Fibroblast of lung (primary cell): ENCODE data around the gene AP1S3. TPM values are rescaled to one million over a fixed set of nuclear protein-coding genes. Genes with fewer than 3 reads are reported as not detected.

Experiments
- DNase-seq, 2 donors: peaks; one replicate each; pipeline versions ENCODE4 v3.0.0 to v3.0.0-alpha.2; 2010; ENCODE audit warnings: low read depth in 2 of 2
- H2AFZ ChIP-seq: 2 replicates; pipeline ENCODE4 v1.5.1; 2012; ENCODE audit warnings: low read length, control low read depth, inconsistent platforms
- H3K27ac ChIP-seq: 2 replicates; pipeline ENCODE4 v1.5.1; 2011; ENCODE audit warnings: low read length, control low read depth; ENCODE audit not compliant: insufficient read depth
- H3K27me3 ChIP-seq: 2 replicates; pipeline ENCODE4 v1.5.1; 2011; ENCODE audit warnings: mild to moderate bottlenecking, low read length; ENCODE audit not compliant: control insufficient read depth, insufficient read depth
- H3K36me3 ChIP-seq: 2 replicates; pipeline ENCODE4 v1.5.1; 2011; ENCODE audit warnings: low read length; ENCODE audit not compliant: control insufficient read depth, insufficient read depth
- H3K4me1 ChIP-seq: 2 replicates; pipeline ENCODE4 v1.5.1; 2011; ENCODE audit warnings: low read length; ENCODE audit not compliant: control insufficient read depth, insufficient read depth; ENCODE audit errors: extremely low read depth
- H3K4me2 ChIP-seq: 2 replicates; pipeline ENCODE4 v1.5.1; 2011; ENCODE audit warnings: low read length, control low read depth; ENCODE audit not compliant: insufficient read depth; ENCODE audit errors: extremely low read depth
- H3K4me3 ChIP-seq, 4 experiments: fragments of 200-600 bp in 1 of 4; sonication (generic) in 1 of 4; replicated peaks in 1 of 4; 2 replicates each; pipeline ENCODE4 v1.5.1; 2011 to 2016; ENCODE audit warnings: low read length in 4 of 4, low read depth in 3 of 4, mild to moderate bottlenecking in 3 of 4, control low read depth in 2 of 4, inconsistent platforms in 1 of 4, mixed read lengths in 1 of 4; ENCODE audit not compliant: insufficient read depth in 1 of 4; ENCODE audit errors: control extremely low read depth in 1 of 4
- H3K79me2 ChIP-seq: 2 replicates; pipeline ENCODE4 v1.5.1; 2012; ENCODE audit warnings: mild to moderate bottlenecking, low read length, inconsistent platforms; ENCODE audit not compliant: control insufficient read depth, insufficient read depth
- H3K9ac ChIP-seq: 2 replicates; pipeline ENCODE4 v1.5.1; 2011; ENCODE audit warnings: mild to moderate bottlenecking, low read length, control low read depth; ENCODE audit not compliant: insufficient read depth
- H3K9me3 ChIP-seq: 2 replicates; pipeline ENCODE4 v1.5.1; 2012; ENCODE audit warnings: low read depth, low read length; ENCODE audit not compliant: control insufficient read depth, insufficient read depth
- H4K20me1 ChIP-seq: 2 replicates; pipeline ENCODE4 v1.5.1; 2011; ENCODE audit warnings: low read length; ENCODE audit not compliant: control insufficient read depth, insufficient read depth; ENCODE audit errors: extremely low read depth
- EZH2 ChIP-seq: IDR thresholded peaks from 2 replicates; pipeline ENCODE4 v1.5.1; 2012; ENCODE audit warnings: low read length, control low read depth, mild to moderate bottlenecking; ENCODE audit errors: missing control alignments
- polyA plus RNA-seq, 2 donors: library from polyadenylated mRNA; depleted of rRNA in 1 of 2; stranded (reverse) in 1 of 2; unstranded in 1 of 2; fragments of >200 nt; gene quantifications; 2 replicates each; pipeline ENCODE4 v1.2.1, GENCODE V29; 2011 to 2012; ENCODE audit warnings: missing spikeins in 1 of 2
- total RNA-seq: library from RNA; depleted of rRNA; stranded (reverse); fragments of >200 nt; gene quantifications from 2 replicates; pipeline ENCODE4 v1.2.1, GENCODE V29; 2014
- TF ChIP-seq, protein P1 (sequence below), 2 donors: IDR thresholded peaks in 1 of 2; conservative IDR thresholded peaks in 1 of 2; 1 replicate in 1 of 2; 2 replicates in 1 of 2; pipeline ENCODE4 v1.5.1; 2011 to 2012; ENCODE audit warnings: low read length in 2 of 2, control low read depth in 1 of 2, inconsistent platforms in 1 of 2, low read depth in 1 of 2, mild to moderate bottlenecking in 1 of 2

AP1S3 gene
- total and polyA plus RNA-seq, 2 donors (not counting 1 experiment from before 2014, with no cell fraction given): 2.9 to 3.3 TPM

- TF ChIP-seq, protein P1, sequence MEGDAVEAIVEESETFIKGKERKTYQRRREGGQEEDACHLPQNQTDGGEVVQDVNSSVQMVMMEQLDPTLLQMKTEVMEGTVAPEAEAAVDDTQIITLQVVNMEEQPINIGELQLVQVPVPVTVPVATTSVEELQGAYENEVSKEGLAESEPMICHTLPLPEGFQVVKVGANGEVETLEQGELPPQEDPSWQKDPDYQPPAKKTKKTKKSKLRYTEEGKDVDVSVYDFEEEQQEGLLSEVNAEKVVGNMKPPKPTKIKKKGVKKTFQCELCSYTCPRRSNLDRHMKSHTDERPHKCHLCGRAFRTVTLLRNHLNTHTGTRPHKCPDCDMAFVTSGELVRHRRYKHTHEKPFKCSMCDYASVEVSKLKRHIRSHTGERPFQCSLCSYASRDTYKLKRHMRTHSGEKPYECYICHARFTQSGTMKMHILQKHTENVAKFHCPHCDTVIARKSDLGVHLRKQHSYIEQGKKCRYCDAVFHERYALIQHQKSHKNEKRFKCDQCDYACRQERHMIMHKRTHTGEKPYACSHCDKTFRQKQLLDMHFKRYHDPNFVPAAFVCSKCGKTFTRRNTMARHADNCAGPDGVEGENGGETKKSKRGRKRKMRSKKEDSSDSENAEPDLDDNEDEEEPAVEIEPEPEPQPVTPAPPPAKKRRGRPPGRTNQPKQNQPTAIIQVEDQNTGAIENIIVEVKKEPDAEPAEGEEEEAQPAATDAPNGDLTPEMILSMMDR (conservative IDR thresholded peaks at IDR 0.05 in 1 of 2, IDR thresholded peaks at IDR 0.05 in 1 of 2; ENCODE audit: low read depth in 1 of 2, low read length in 2 of 2): no peak
- no peak for TF ChIP-seq EZH2
- no peak overlapping the region for H3K4me2 ChIP-seq
- no peaks in the 10 kb centered on the region for H4K20me1 ChIP-seq
- peaks cover 4% of the 10 kb centered on the region for H3K4me1 ChIP-seq
- no peaks in the 10 kb centered on the region for H3K9me3 ChIP-seq
- H3K27me3 ChIP-seq: no peaks in the 10 kb centered on the region
- no peak overlapping the region for H3K9ac ChIP-seq
- H3K27ac ChIP-seq: no peak overlapping the region
- no peaks in the 10 kb centered on the region for H3K79me2 ChIP-seq
- H2AFZ ChIP-seq: no peak overlapping the region
- no peak overlapping the region for H3K4me3 ChIP-seq
- H3K36me3 ChIP-seq: no peaks in the 10 kb centered on the region
- DNase-seq: no peak
Observed at GRCh38 chr2:223832241-223832903, 5.0 kb downstream of the AP1S3 start.

DNA sequence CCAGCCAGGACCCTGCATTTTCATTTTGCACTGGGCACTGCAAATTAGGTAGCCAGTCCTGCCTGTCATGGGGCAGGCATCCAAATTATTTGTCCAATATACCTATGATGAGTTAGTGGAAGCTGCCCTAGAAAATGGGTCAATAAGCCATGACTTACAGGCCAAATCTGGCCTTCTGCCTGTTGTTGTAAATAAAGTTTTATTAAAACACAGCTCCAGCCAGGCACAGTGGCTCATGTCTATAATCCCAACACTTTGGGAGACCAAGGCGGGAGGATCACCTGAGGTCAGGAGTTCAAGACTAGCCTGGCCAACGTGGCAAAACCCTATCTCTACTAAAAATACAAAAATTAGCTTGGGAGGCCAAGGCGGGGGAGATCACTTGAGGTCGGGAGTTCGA is 8.3 kb downstream of the AP1S3 start:
- no peaks in the 10 kb centered on the region for H3K79me2 ChIP-seq
- H3K9ac ChIP-seq: no peak overlapping the region
- H3K4me2 ChIP-seq: no peak overlapping the region
- H3K4me1 ChIP-seq: peaks cover 2% of the 10 kb centered on the region
- no peak overlapping the region for H3K27ac ChIP-seq
- H2AFZ ChIP-seq: no peak overlapping the region
- no peak for DNase-seq
- H3K27me3 ChIP-seq: no peaks in the 10 kb centered on the region
- H3K9me3 ChIP-seq: no peaks in the 10 kb centered on the region
- H3K4me3 ChIP-seq: no peak overlapping the region
- H4K20me1 ChIP-seq: no peaks in the 10 kb centered on the region
- TF ChIP-seq EZH2: no peak
- TF ChIP-seq, protein P1 (conservative IDR thresholded peaks at IDR 0.05 in 1 of 2, IDR thresholded peaks at IDR 0.05 in 1 of 2; ENCODE audit: low read depth in 1 of 2, low read length in 2 of 2): no peak
- H3K36me3 ChIP-seq: no peaks in the 10 kb centered on the region

- no peaks in the 10 kb centered on the region for H4K20me1 ChIP-seq
- no peaks in the 10 kb centered on the region for H3K9me3 ChIP-seq
- H3K4me1 ChIP-seq: peaks cover 2% of the 10 kb centered on the region
- H3K27ac ChIP-seq: no peak overlapping the region
- H3K79me2 ChIP-seq: no peaks in the 10 kb centered on the region
- H3K4me3 ChIP-seq: no peak overlapping the region
- DNase-seq: no peak
- H3K4me2 ChIP-seq: no peak overlapping the region
- no peaks in the 10 kb centered on the region for H3K36me3 ChIP-seq
- H2AFZ ChIP-seq: no peak overlapping the region
- H3K9ac ChIP-seq: no peak overlapping the region
- H3K27me3 ChIP-seq: no peaks in the 10 kb centered on the region
- TF ChIP-seq, protein P1 (conservative IDR thresholded peaks at IDR 0.05 in 1 of 2, IDR thresholded peaks at IDR 0.05 in 1 of 2; ENCODE audit: low read depth in 1 of 2, low read length in 2 of 2): no peak
- TF ChIP-seq EZH2: no peak
Observed at GRCh38 chr2:223828314-223828713, 9.1 kb downstream of the AP1S3 start.
